GM21360 (cell line): Measurements from ENCODE around the gene PPP2R5E.
"Not testable (repeated sequence)": the region's sequence is repeated elsewhere in the genome, so short reads cannot be mapped to it uniquely, and the experiment has no call there.

Experiments
- ATAC-seq: cut with Tn5 transposase; IDR thresholded peaks from one replicate; pipeline ENCODE4 v1.9.1; 2021; ENCODE audit warnings: mild to moderate bottlenecking, moderate library complexity; ENCODE audit not compliant: unreplicated experiment

PPP2R5E gene

DNA sequence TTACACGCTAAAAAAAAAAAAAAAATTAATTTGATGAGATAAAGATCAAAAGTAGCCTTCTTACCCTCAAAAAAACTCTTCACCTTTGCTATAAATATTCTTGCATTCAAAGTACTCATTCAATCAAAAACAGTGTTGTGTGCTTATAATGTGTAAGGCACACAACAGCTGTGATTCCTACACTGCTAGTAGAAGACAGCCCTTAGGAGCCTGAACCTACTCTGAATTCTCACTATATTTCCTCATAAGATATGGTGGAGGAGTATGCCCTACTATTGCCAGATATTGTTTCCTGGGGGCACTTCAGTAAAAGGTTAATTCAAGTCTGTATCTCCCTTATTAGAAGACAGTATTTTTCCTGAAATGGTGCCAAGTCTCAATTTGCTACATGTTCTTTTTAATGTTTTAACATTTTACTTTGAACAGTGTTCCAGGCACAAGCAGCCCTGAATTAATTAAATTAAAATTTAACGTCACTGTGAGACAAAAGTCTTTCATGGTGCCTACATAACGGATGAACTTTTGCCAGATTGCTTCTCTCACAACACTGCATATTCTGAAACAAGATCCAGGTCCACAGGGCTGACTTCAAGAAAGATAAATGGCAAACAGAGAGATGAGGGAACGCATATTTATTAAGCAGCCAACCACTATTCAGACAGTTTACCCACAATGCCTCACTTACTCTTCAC lies 19.3 kb downstream of the PPP2R5E start:
- ATAC-seq, result no peak

DNA sequence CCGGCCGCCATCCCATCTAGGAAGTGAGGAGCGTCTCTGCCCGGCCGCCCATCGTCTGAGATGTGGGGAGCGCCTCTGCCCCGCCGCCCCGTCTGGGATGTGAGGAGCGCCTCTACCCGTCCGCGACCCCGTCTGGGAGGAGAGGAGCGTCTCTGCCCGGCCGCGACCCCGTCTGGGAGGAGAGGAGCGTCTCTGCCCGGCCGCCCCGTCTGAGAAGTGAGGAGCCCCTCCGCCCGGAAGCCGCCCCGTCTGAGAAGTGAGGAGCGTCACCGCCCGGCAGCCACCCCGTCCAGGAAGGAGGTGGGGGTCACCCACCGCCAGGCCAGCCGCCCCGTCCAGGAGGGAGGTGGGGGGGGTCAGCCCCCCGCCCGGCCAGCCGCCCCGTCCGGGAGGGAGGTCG lies 20.7 kb downstream of the PPP2R5E start:
- ATAC-seq, result not testable (repeated sequence)

DNA sequence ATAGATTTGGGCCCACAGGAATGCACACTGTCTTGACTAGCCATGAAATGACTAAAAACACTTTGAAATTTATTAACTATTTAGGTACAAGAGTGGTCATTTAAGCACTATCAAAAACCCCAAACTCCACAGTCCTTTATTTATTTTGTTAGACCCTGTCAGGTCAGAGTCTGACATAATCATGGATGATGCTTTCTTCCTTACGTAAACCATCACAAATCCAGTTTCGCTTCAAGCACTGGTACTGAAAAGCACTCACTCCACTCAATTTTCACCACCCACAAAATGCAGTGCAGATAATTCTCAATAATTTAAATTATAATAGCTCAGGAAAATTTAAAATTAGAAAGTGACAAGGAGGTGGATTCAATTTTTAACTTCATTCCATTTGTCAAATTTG lies 25.8 kb downstream of the PPP2R5E start:
- ATAC-seq, result no peak

DNA sequence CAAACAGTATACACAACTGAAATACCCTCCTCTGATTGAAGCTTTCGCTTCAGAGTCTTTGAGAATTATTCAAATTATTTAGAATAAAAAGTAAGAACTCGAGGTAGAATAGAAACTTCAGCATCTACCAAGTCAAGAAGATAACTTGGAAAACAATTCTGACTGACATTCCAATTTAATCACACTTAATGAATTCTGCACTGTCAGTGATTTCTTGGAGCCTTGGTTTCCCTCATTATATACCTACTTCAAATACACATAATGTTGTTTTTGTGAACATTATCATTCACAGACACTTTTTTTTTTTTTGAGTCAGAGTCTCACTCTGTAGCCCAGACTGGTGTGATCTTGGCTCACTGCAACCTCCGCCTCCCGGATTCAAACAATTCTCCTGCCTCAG lies 27.9 kb downstream of the PPP2R5E start:
- ATAC-seq, result no peak

- no peak for ATAC-seq
Observed at GRCh38 chr14:63513756-63514155, 29.4 kb downstream of the PPP2R5E start.

- no peak for ATAC-seq
Observed at GRCh38 chr14:63512861-63513260, 30.3 kb downstream of the PPP2R5E start.

GRCh38 chr14:63510538-63510937 lies 32.6 kb downstream of the PPP2R5E start:
- no peak for ATAC-seq

- no peak for ATAC-seq
Observed at GRCh38 chr14:63508033-63508432, 35.1 kb downstream of the PPP2R5E start.

DNA sequence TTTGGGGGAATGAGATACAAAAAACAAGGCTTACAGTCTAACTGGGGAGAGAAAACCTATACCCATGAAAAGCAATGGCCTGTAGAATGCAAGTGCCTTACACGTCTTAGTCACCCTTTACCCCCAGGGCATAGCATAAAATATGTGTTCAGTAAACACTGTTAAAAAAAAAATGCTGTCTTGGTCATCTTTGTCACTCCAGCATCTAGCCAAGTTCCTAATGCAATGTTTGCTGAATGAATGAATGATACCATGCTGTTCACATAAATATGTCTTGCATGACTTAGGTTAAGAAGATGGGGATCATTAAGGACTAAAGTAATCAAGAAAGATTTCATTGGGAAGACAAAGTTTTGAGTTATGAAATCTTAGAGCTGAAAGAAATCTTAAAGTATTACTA lies 38.5 kb downstream of the PPP2R5E start:
- ATAC-seq, result no peak

GRCh38 chr14:63501429-63501828 lies 41.7 kb downstream of the PPP2R5E start:
- no peak for ATAC-seq

DNA sequence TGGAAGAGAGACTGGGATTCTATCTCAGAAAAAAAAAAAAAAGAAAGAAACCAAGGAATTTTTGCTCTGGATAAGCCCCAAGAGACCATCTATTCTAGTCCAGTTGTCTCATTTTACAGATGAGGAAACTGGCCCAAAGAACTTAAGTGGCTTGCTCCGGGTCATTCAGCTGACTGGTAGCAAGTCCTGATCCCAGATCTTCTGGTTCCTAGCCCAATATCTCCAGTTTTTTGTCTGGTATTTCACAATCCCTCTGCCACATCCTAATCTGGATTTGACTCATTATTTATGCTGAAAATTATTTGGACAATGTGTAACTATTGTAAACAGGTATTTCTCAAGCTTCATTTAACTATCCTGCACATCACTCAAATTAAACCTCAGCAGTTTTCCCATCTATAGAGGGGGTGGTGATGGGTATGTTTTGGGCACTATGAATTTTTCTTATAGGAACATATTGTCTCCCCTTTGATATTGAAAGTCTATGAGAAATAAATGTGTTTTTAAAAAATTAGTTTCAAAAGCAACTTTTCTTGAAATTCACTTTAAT lies 43.4 kb downstream of the PPP2R5E start:
- no peak for ATAC-seq

DNA sequence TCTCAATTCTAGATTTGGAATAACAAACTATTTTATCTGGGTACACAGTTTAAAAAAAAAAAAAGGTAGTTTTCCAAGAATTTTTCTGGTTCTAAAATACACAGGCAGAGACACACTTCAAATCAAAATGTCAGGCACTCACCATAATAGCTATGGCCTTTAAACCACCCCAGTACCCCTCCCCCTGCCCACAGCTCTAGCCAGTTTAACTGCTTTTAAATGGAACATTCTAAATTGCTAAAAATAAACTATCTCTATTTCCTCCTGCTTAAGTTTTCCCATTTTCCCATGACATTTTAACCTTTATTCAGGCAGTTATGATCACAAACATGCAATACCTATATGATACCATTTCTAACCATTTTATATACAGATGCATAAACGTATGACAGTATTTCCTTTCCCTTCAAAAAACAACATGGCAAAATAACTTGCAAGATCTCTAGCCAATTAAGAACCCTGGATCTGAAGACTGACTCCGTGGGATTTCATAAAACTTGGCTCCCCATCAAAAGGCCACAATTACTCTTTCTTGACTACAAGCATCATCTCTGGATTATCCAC lies 46.3 kb downstream of the PPP2R5E start:
- no peak for ATAC-seq

- no peak for ATAC-seq
Observed at GRCh38 chr14:63493246-63493645, 49.9 kb downstream of the PPP2R5E start.

DNA sequence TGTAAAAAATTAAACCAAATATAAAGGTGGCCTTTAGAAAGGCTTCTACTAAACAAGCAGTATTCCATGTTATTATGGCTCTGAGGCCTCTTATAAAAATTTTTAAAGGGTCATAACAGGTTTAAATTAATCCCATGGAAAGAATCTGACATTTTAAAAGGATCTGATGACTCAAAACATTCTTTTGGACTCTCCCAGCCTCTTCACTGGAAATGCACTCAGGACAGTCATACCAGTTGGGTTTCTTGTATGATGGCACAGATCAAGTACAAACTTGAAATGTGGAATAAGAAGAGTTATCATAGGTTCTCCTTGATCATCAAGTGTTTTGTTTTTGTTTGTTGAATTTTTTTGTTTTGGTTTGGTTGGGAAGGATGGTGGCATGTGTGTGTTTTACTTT lies 50.8 kb downstream of the PPP2R5E start:
- ATAC-seq, result no peak

GRCh38 chr14:63487724-63488123 lies 55.5 kb downstream of the PPP2R5E start:
- ATAC-seq, result no peak

- no peak for ATAC-seq
Observed at GRCh38 chr14:63486738-63487137, 56.4 kb downstream of the PPP2R5E start.

- no peak for ATAC-seq
Observed at GRCh38 chr14:63483315-63483714, 59.9 kb downstream of the PPP2R5E start.

- ATAC-seq, result no peak
Observed at GRCh38 chr14:63480599-63480998, 62.6 kb downstream of the PPP2R5E start.

GRCh38 chr14:63478437-63478852 lies 64.7 kb downstream of the PPP2R5E start:
- peak; percentile 61 for ATAC-seq

DNA sequence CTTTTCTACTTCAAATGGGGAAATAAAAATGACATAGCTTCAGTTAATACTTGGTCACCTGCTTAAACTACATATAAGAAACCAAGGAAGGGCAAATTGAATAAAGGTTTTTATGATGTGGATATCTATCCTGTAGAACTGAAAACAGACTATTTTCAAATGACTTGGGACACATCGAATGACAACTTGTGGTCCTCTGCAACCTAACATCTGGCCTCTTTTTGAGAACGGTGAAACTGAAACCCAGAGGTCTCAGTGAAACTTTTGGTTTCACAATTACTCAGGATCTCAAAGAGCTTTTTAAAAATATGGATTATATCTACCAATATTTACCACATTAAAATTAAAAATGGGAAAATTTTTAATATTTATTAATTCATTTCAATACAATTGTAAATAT lies 65.2 kb downstream of the PPP2R5E start:
- ATAC-seq, result peak; percentile 66

GRCh38 chr14:63477556-63477955 lies 65.6 kb downstream of the PPP2R5E start:
- no peak for ATAC-seq

GRCh38 chr14:63475761-63476160 lies 67.4 kb downstream of the PPP2R5E start:
- ATAC-seq, result no peak

DNA sequence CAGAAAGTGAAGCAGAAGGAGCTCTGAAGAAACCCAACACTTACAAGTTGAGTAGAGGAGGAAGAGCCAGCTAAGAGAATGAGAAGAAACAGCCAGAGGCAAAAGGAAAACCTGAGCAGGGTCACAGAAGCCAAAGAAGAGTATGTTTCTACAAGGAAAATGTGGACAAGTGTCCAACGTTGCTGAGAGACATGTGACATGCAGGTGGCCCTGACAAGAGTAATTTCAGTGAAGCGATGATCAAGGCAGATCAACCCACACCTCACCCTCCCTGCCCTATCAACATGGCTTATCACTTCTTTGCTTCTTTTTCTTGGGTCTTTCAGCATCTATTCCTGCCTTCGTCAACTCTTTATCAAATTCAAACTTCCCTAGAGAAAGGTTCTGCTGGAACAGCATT lies 68.3 kb downstream of the PPP2R5E start:
- no peak for ATAC-seq
